Natural killer cell (primary cell): ENCODE results near the gene DCAF8L2. TPM values are rescaled to one million over a fixed set of nuclear protein-coding genes. Genes with fewer than 3 reads are reported as not detected.

Source experiments
- ATAC-seq, 3 donors: fragments of 150-1000 bp in 2 of 3; fragments of 200-7000 bp in 1 of 3; cut with Tn5 transposase; 1 replicate in 1 of 3; 2 replicates in 2 of 3; pipeline ENCODE4 v1.10.0; 2021; ENCODE audit warnings: mild to moderate bottlenecking in 2 of 3, moderate library complexity in 2 of 3
- DNase-seq, 2 donors: peaks; one replicate each; pipeline versions ENCODE4 v3.0.0 to v3.0.0-alpha.2; 2013 to 2021; ENCODE audit warnings: mixed read lengths in 1 of 2
- H3K27ac ChIP-seq: one replicate; pipeline ENCODE4 v1.5.1; 2013; ENCODE audit warnings: mild to moderate bottlenecking, low read length
- H3K27me3 ChIP-seq: one replicate; pipeline ENCODE4 v1.6.1; 2013; ENCODE audit warnings: low read length; ENCODE audit not compliant: control insufficient read depth, insufficient read depth
- H3K36me3 ChIP-seq: one replicate; pipeline ENCODE4 v1.6.1; 2013; ENCODE audit warnings: low read length; ENCODE audit not compliant: control insufficient read depth, insufficient read depth
- H3K4me1 ChIP-seq: one replicate; pipeline ENCODE4 v1.6.1; 2013; ENCODE audit warnings: low read length; ENCODE audit not compliant: control insufficient read depth, insufficient read depth
- H3K4me3 ChIP-seq: one replicate; pipeline ENCODE4 v1.5.1; 2013; ENCODE audit warnings: low read length
- H3K9me3 ChIP-seq: one replicate; pipeline ENCODE4 v1.6.1; 2013; ENCODE audit warnings: low read length; ENCODE audit not compliant: control insufficient read depth, insufficient read depth
- H3K27ac Mint-ChIP-seq, 2 donors: one replicate each; pipeline ENCODE4 v1.8.0; 2022; ENCODE audit warnings: mild to moderate bottlenecking in 2 of 2, mixed read lengths in 2 of 2, moderate library complexity in 1 of 2
- H3K27me3 Mint-ChIP-seq, 2 donors: one replicate each; pipeline ENCODE4 v1.8.0; 2022; ENCODE audit warnings: low read depth in 2 of 2, mixed read lengths in 2 of 2
- H3K36me3 Mint-ChIP-seq: one replicate; pipeline ENCODE4 v1.8.0; 2022; ENCODE audit warnings: mixed read lengths
- H3K4me1 Mint-ChIP-seq, 2 donors: one replicate each; pipeline ENCODE4 v1.8.0; 2022; ENCODE audit warnings: mixed read lengths in 2 of 2
- H3K4me3 Mint-ChIP-seq: one replicate; pipeline ENCODE4 v1.8.0; 2022; ENCODE audit warnings: mild to moderate bottlenecking, moderate library complexity, mixed read lengths
- H3K9me3 Mint-ChIP-seq, 2 donors: one replicate each; pipeline ENCODE4 v1.8.0; 2022; ENCODE audit warnings: mixed read lengths in 2 of 2
- CTCF ChIP-seq: fragments of 200-600 bp; IDR thresholded peaks from one replicate; pipeline ENCODE4 v1.8.0; 2022; ENCODE audit warnings: antibody characterized with exemption
- WGBS: methylation state at CpG from one replicate; pipeline ENCODE4 v1.1.7; 2013; ENCODE audit warnings: missing lambda C conversion rate; ENCODE audit not compliant: insufficient coverage; 5-methylcytosine and 5-hydroxymethylcytosine counted together
- intact Hi-C: fragments of 100-400 bp; cut with micrococcal nuclease; formaldehyde crosslinking; loops from one replicate; pipeline ENCODE4 v1.14.2; 2022
- total RNA-seq, 4 donors: library from RNA; stranded (reverse); fragments of 120-200 nt in 1 of 4; gene quantifications; one replicate each; pipeline versions ENCODE4 v1.2.3 to v1.2.4, GENCODE V29; 2013 to 2022

The DCAF8L2 gene
- total RNA-seq, 3 donors from 2014 or later (not counting 1 experiment from before 2014, with no cell fraction given): not detected

- H3K36me3 ChIP-seq: no peaks in the 10 kb centered on the region
- no peak overlapping the region for H3K4me3 Mint-ChIP-seq
- no peak for TF ChIP-seq CTCF
- H3K9me3 ChIP-seq: no peaks in the 10 kb centered on the region
- H3K4me1 Mint-ChIP-seq: no peaks in the 10 kb centered on the region
- no peak overlapping the region for H3K27ac ChIP-seq
- no peaks in the 10 kb centered on the region for H3K27me3 ChIP-seq
- ATAC-seq (no peak), DNase-seq (no peak)
- H3K36me3 Mint-ChIP-seq: no peaks in the 10 kb centered on the region
- intact Hi-C loops: no loop called here
- H3K27ac Mint-ChIP-seq: no peak overlapping the region
- H3K4me3 ChIP-seq: no peak overlapping the region
- H3K27me3 Mint-ChIP-seq: no peaks in the 10 kb centered on the region
- peaks cover 6% of the 10 kb centered on the region in 2 donors for H3K9me3 Mint-ChIP-seq
- no peaks in the 10 kb centered on the region for H3K4me1 ChIP-seq
- WGBS: 100% methylated on average over 1 of the region's 1 CpG
These were observed 6.2 kb upstream of the DCAF8L2 start for GRCh38 chrX:27583976-27584375.

- H3K36me3 Mint-ChIP-seq: no peaks in the 10 kb centered on the region
- H3K4me3 Mint-ChIP-seq: no peak overlapping the region
- no peak for TF ChIP-seq CTCF
- H3K36me3 ChIP-seq: no peaks in the 10 kb centered on the region
- H3K27me3 ChIP-seq: no peaks in the 10 kb centered on the region
- H3K9me3 Mint-ChIP-seq: peaks cover 3 to 7% of the 10 kb centered on the region in 2 donors
- H3K4me3 ChIP-seq: no peak overlapping the region
- H3K27ac Mint-ChIP-seq: no peak overlapping the region
- H3K4me1 Mint-ChIP-seq: no peaks in the 10 kb centered on the region
- DNase-seq (no peak), ATAC-seq (no peak)
- intact Hi-C loops: no loop called here
- no peaks in the 10 kb centered on the region for H3K27me3 Mint-ChIP-seq
- no peaks in the 10 kb centered on the region for H3K4me1 ChIP-seq
- H3K9me3 ChIP-seq: no peaks in the 10 kb centered on the region
- 83% methylated on average over 12 of the region's 15 CpGs for WGBS
- H3K27ac ChIP-seq: no peak overlapping the region
These were observed 1.8 kb downstream of the DCAF8L2 start for GRCh38 chrX:27591938-27592337.

- Histone ChIP-seq H3K27ac (no peak overlapping the region), H3K27me3 (no peaks in the 10 kb centered on the region), H3K4me3 (no peak overlapping the region), H3K9me3 (no peaks in the 10 kb centered on the region), H3K4me1 (no peaks in the 10 kb centered on the region), H3K36me3 (no peaks in the 10 kb centered on the region)
- no peaks in the 10 kb centered on the region for H3K27me3 Mint-ChIP-seq
- no peak overlapping the region for H3K27ac Mint-ChIP-seq
- H3K4me3 Mint-ChIP-seq: no peak overlapping the region
- H3K36me3 Mint-ChIP-seq: no peaks in the 10 kb centered on the region
- ATAC-seq: no peak
- 60% methylated on average over 1 of the region's 2 CpGs for WGBS
- no peak for TF ChIP-seq CTCF
- peaks cover 3 to 6% of the 10 kb centered on the region in 2 donors for H3K9me3 Mint-ChIP-seq
- no peak for DNase-seq
- no peaks in the 10 kb centered on the region for H3K4me1 Mint-ChIP-seq
- intact Hi-C loops: no loop called here
These were observed 7.4 kb downstream of the DCAF8L2 start for GRCh38 chrX:27597508-27597907.

DNA sequence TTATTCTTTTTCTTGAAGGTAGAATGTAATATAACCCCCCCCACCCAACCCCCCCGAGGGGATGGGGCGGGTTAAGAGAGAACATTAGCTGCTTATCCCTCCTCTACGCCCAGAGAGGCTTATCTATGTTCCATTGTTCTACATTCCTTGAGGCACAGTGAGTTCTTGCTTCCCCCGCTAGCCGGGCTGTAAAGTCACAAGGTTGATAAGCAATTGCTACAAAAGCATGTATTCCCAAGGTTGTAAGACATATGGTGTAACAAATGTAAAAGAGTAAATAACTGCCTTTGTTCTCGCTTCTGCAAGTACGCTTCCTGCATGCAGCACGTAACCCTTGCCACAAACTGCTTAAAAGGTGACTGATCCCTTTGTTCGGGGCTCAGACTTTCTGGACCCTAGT, 8.2 kb downstream of the DCAF8L2 start:
- Histone ChIP-seq H3K9me3 (no peaks in the 10 kb centered on the region), H3K36me3 (no peaks in the 10 kb centered on the region), H3K27ac (no peak overlapping the region), H3K4me3 (no peak overlapping the region), H3K4me1 (no peaks in the 10 kb centered on the region), H3K27me3 (no peaks in the 10 kb centered on the region)
- TF ChIP-seq CTCF: no peak
- Mint-ChIP-seq H3K4me3 (no peak overlapping the region), H3K4me1 (no peaks in the 10 kb centered on the region), H3K36me3 (no peaks in the 10 kb centered on the region), H3K27me3 (no peaks in the 10 kb centered on the region), H3K27ac (no peak overlapping the region), H3K9me3 (peaks cover 3% of the 10 kb centered on the region in 2 donors)
- DNase-seq: no peak
- intact Hi-C loops: no loop called here
- 62% methylated on average over 7 of the region's 9 CpGs for WGBS
- ATAC-seq: no peak
